ENCODE measurements around the gene TTLL4.

DNA sequence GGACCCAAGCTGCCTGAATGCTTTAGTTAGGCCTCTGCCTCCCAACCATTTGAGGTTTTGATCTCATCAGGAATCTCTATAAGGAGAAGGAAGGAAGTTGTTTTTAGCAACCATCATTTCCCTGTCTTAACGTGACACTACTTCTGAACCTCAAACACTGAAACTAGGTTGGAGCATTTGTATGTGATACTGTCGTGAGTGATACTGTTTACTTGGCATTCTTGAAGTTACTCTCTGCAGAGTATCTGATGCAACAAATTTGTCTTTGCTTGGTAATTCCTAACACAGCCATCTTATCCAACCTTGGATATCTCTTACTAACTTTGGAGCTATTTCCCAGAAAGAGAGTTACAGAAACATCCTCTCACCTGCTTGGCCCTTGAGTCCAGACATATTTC lies 22.1 kb downstream of the TTLL4 start:
- TF ChIP-seq, protein P1, sequence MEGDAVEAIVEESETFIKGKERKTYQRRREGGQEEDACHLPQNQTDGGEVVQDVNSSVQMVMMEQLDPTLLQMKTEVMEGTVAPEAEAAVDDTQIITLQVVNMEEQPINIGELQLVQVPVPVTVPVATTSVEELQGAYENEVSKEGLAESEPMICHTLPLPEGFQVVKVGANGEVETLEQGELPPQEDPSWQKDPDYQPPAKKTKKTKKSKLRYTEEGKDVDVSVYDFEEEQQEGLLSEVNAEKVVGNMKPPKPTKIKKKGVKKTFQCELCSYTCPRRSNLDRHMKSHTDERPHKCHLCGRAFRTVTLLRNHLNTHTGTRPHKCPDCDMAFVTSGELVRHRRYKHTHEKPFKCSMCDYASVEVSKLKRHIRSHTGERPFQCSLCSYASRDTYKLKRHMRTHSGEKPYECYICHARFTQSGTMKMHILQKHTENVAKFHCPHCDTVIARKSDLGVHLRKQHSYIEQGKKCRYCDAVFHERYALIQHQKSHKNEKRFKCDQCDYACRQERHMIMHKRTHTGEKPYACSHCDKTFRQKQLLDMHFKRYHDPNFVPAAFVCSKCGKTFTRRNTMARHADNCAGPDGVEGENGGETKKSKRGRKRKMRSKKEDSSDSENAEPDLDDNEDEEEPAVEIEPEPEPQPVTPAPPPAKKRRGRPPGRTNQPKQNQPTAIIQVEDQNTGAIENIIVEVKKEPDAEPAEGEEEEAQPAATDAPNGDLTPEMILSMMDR (conservative IDR thresholded peaks at IDR 0.05; ENCODE audit: low read length): no peak
- TF ChIP-seq EZH2phosphoT487 (IDR thresholded peaks at IDR 0.05; ENCODE audit: borderline replicate concordance): no peak

Measured in Loucy (cell line).